ENCODE results near the gene FLACC1. TPM values are rescaled to one million over a fixed set of nuclear protein-coding genes. Genes with fewer than 3 reads are reported as not detected.

The FLACC1 gene
- total RNA-seq, 4 donors from 2014 or later, result 0.42 to 0.69 (median 0.59) TPM; not detected in 1

DNA sequence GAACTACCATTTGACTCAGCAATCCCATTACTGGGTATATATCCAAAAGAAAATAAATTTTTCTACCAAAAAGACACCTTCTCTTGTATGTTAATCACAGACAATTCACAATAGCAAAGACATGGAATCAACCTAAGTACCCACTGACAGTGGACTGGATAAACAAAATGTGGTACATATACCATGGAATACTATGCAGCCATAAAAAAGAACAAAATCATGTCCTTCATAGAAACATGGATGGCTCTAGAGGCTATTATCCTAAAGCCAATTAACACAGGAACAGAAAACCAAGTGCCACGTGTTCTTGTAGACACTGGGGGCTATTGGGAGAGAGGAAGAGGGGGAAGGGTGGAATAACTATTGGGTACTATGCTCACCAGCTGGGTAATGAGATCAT, 27.7 kb downstream of the FLACC1 start:
- H3K4me3 ChIP-seq (ENCODE audit: low read depth, poor library complexity, severe bottlenecking), result no peak overlapping the region
- intact Hi-C loops (cut with DNase I; ENCODE audit: low total_unique reads), result no loop called here
- WGBS, 2 donors, result 42 to 61% methylated on average over 1 of the region's 1 CpG
- no peak for DNase-seq (ENCODE audit: low spot score in 2 of 2)
- TF ChIP-seq CTCF (IDR thresholded peaks at IDR 0.05) (no peak), POLR2A (IDR thresholded peaks at IDR 0.05) (no peak)

- WGBS, 2 donors, result 88 to 89% methylated on average over 3 of the region's 3 CpGs
- TF ChIP-seq POLR2A (IDR thresholded peaks at IDR 0.05), result no peak
- TF ChIP-seq CTCF (IDR thresholded peaks at IDR 0.05), result no peak
- intact Hi-C loops (cut with DNase I; ENCODE audit: low total_unique reads), result no loop called here
- DNase-seq (ENCODE audit: low spot score in 2 of 2), result no peak
- H3K4me3 ChIP-seq (ENCODE audit: low read depth, poor library complexity, severe bottlenecking), result no peak overlapping the region
Observed at GRCh38 chr2:201327678-201328077, 29.5 kb downstream of the FLACC1 start.

DNA sequence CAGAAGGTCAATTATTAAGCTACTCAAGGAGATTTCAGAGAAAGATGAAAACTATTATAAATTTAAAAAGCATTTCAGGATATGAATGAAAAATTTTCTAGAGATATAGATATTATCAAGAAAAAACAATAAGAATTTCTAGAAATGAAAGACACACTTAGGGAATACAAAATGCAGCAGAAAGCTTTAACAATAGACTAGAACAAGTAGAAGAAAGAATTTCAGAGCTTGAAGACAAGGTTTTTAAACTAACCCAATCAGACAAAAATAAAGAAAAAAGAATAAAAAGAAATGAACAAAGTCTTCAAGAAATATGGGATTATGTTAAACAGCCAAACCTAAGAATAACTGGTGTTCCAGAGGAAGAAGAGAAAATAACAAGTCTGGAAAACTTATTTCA, 34.4 kb downstream of the FLACC1 start:
- TF ChIP-seq CTCF (IDR thresholded peaks at IDR 0.05), result no peak
- no peak for TF ChIP-seq POLR2A (IDR thresholded peaks at IDR 0.05)
- no peak overlapping the region for H3K4me3 ChIP-seq (ENCODE audit: low read depth, poor library complexity, severe bottlenecking)
- intact Hi-C loops (cut with DNase I; ENCODE audit: low total_unique reads), result no loop called here
- no peak for DNase-seq (ENCODE audit: low spot score in 2 of 2)

DNA sequence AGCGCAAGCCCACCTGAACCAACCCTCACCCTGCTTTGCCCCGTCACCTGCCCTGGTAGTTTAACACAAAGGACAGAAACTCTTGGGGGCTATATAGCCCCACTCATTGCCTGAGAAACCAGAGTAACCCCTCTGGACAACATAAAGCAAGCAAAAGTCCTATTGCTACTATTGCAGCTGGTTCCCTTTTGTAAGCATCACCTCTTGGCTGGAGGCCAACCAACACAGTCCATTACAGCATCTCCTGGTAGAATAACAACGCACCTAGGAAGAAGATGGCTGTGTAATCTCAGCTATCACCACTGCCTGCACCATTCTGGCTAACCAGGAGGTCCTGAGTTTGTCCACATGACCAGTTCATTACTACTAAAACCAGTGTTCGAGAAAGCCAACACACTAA, 36.4 kb downstream of the FLACC1 start:
- no peak overlapping the region for H3K4me3 ChIP-seq (ENCODE audit: low read depth, poor library complexity, severe bottlenecking)
- no peak for TF ChIP-seq CTCF (IDR thresholded peaks at IDR 0.05)
- TF ChIP-seq POLR2A (IDR thresholded peaks at IDR 0.05), result no peak
- no peak for DNase-seq (ENCODE audit: low spot score in 2 of 2)
- intact Hi-C loops (cut with DNase I; ENCODE audit: low total_unique reads), result no loop called here
- WGBS, 2 donors, result 90 to 94% methylated on average over 4 of the region's 4 CpGs

GRCh38 chr2:201320257-201320656, 36.9 kb downstream of the FLACC1 start:
- WGBS, 2 donors, result 95 to 96% methylated on average over 4 of the region's 4 CpGs
- no peak overlapping the region for H3K4me3 ChIP-seq (ENCODE audit: low read depth, poor library complexity, severe bottlenecking)
- TF ChIP-seq POLR2A (IDR thresholded peaks at IDR 0.05) (no peak), CTCF (IDR thresholded peaks at IDR 0.05) (no peak)
- DNase-seq (ENCODE audit: low spot score in 2 of 2), result no peak
- intact Hi-C loops (cut with DNase I; ENCODE audit: low total_unique reads), result no loop called here

DNA sequence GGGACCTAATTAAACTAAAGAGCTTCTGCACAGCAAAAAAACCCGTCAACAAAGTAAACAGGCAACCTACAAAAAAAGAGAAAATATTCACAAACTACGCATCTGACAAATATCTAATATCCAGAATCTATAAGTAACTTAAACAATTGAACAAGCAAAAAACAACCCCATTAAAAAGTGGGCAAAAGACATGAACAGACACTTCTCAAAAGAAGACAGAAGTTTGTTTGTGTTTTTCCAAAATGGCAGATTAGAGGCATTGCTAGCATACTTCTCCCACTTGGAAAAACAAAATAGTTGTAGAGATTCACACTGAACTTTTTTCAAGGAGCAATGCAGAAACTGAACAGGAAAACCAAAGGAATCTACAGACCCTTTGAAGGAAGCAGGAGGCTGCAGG, 37.6 kb downstream of the FLACC1 start:
- WGBS, 2 donors, result 44 to 96% methylated on average over 2 of the region's 2 CpGs
- TF ChIP-seq CTCF (IDR thresholded peaks at IDR 0.05), result no peak
- no peak for TF ChIP-seq POLR2A (IDR thresholded peaks at IDR 0.05)
- no peak overlapping the region for H3K4me3 ChIP-seq (ENCODE audit: low read depth, poor library complexity, severe bottlenecking)
- DNase-seq (ENCODE audit: low spot score in 2 of 2), result no peak
- intact Hi-C loops (cut with DNase I; ENCODE audit: low total_unique reads), result no loop called here

Measured in lower leg skin (tissue), 4 donors.